SIG-M5 treated with dmso at 0.1 percent for 504 hours (cell line): Measurements from ENCODE around the gene PIK3R3.

Experiments
- DNase-seq: peaks from one replicate; lab custom pipeline; 2025; ENCODE audit not compliant: unreplicated experiment; lab: John Stamatoyannopoulos, UW

PIK3R3 gene

DNA sequence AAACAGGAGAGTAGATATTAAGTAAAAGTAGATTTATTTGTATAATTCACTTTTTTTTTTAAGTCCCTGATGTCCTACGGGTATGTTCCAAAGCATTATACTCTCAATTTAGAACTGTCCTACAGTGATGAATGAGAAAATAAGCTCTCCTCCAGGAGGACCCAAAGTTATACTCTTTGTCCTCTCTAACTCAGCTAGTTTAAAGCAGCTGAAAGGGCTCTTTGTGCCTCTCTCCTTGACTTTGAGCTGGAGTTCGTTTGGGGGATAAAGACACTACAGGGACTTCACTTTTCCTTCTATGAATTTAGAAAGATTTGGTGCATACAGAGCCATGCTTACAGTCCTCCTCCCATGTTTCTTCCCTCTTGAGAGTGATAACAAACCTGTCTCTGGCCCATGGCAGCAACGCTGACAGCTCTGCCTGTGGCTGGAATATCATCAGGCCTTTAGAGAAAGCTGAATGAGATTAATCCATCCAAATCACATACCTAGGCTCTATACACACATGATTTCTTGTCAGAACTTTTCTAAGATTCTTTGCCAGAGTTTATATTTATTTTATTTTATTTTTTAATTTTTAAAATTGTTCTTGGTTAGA lies 134.3 kb downstream of the PIK3R3 start:
- no peak for DNase-seq

- DNase-seq, result no peak
Observed at GRCh38 chr1:45995298-45995697, 137.1 kb downstream of the PIK3R3 start.

GRCh38 chr1:45994423-45994822 lies 138.0 kb downstream of the PIK3R3 start:
- no peak for DNase-seq
